GOT3 (cell line): ENCODE results near the gene FBRSL1.

Source experiments
- DNase-seq: peaks from one replicate; lab custom pipeline; 2025; ENCODE audit warnings: mixed read lengths; lab: John Stamatoyannopoulos, UW

Gene FBRSL1

GRCh38 chr12:132542661-132543060 is 52.7 kb downstream of the FBRSL1 start:
- DNase-seq, result no peak

GRCh38 chr12:132543298-132544079 is 53.5 kb downstream of the FBRSL1 start:
- no peak for DNase-seq

- no peak for DNase-seq
Measured at GRCh38 chr12:132544080-132544397, 54.1 kb downstream of the FBRSL1 start.

- no peak for DNase-seq
Measured at GRCh38 chr12:132544498-132544897, 54.5 kb downstream of the FBRSL1 start.

DNA sequence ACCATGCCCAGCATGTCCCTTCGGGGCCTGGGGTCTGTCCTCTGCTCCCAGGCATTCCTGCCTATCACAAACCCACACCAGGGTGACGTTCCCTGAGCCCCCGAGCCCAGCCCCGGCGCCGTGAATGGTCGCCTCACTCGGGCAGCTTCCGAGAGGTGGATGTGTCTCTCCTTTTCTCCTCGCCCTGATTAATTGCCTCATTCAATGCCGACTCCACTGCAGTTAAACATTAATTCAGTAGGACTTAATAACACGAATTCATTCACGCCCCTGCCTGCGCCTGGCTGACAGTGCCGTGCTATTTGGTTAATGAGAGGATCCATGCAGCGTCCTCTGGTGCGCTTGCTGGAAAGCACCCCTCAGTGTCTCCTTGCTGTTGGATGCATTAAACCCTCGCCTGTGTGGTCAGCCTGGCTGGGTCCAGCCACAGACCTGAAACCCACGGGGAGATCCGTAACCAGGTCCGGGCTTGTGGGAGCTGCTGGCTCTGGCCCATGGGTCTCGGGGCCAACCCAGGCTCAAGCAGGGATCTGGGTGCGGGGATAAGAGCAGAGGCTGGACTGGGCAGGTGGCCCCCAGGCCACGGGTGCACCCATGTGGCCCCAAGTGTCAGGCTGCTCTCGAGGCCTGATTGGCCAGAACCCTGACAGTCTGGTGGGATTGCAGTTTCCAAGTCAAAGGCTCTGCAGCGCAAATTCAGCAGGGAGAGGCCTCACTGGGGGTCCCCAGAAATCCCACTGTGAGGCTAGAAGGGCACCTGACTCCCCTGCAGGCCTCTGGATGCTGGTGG is 55.4 kb downstream of the FBRSL1 start:
- DNase-seq, result no peak

DNA sequence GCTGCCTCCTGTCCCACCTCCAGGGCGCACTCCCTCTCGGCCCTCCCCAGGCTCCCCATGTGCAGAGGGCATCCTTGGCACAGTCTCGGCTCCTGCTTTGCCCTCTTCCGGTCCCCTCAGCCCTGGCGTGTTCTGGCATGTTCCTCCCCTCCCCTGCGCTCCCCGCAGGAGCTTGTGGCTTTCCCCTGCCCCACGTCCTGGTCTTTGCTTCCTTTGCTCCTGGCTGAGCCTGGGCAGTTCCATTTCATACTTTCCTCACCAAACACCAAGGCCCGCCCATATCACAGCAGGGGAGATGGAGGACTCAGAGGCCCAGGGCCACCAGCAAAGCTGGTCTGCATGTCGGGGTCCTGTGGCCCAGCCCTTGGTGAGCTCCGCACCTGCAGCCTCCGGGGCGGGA is 56.0 kb downstream of the FBRSL1 start:
- no peak for DNase-seq

DNA sequence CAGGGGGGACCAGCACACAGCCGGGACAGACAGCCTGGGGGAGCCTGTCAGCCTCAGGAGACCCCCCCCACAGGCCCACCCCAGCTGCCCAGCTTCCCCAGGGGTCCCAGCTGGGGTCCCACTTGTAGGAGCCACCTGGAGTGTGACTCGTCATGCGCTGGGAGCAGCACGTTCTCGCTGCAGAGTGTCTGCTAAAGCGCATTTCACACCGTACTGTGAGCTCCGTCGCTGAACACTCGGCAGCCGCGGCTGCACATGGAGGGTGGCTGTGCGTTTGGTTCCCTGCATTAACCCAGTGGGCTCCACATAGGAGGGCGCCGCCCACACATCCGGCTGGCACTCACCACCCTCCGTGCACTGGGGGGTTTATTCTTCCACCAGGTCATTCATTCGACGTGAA is 56.7 kb downstream of the FBRSL1 start:
- no peak for DNase-seq

- DNase-seq, result no peak
Measured at GRCh38 chr12:132547205-132547740, 57.3 kb downstream of the FBRSL1 start.

DNA sequence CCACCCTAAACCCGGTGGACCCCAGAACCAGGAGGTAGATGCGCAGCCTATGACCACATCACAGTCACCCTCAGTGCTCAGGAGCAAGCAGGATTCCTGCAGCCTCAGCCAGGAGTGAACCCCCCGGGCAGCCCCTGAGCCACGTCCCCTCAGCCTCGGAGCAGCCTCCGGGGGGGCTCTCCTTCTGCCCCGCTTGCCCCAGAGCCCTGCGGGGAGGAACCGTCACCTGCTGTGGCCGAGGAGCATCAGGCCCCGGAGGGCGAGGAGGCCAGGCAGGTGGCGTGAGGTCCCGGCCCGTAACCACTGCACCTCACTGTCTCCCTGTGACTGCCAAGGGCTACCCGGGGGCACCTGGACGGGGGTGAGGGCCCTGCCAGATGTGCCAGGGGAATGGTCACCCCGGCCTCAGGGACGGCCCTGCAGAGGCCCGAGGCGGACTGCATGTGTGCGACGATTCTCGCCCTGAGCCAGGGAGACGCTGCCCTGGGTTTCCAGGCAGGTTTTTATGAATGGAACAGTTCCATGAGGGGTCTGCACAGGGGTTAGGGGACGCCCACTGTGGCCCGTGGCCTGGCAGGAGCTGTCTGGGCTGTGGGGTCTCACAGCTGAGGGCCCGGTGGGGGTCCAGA is 58.6 kb downstream of the FBRSL1 start:
- no peak for DNase-seq

DNA sequence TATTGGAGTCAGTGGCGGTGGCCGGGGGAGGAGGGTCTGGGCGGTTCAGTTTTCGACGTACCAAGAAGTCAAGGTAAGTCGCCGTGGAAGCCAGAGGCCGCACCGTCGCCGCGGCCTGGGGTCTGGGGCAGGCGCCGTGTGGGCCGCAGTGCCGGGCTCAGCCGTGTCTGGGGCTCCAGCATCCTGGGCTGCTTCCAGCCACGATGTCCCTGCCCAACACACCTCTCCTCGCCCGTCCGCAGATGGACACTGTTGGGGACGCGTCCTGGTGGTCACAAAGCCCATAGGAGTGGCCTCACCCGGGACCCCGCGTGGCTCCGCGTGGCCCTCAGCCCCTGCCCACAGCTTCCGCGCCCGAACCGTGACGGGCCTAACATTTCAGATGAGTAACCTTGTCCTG is 59.1 kb downstream of the FBRSL1 start:
- no peak for DNase-seq

DNA sequence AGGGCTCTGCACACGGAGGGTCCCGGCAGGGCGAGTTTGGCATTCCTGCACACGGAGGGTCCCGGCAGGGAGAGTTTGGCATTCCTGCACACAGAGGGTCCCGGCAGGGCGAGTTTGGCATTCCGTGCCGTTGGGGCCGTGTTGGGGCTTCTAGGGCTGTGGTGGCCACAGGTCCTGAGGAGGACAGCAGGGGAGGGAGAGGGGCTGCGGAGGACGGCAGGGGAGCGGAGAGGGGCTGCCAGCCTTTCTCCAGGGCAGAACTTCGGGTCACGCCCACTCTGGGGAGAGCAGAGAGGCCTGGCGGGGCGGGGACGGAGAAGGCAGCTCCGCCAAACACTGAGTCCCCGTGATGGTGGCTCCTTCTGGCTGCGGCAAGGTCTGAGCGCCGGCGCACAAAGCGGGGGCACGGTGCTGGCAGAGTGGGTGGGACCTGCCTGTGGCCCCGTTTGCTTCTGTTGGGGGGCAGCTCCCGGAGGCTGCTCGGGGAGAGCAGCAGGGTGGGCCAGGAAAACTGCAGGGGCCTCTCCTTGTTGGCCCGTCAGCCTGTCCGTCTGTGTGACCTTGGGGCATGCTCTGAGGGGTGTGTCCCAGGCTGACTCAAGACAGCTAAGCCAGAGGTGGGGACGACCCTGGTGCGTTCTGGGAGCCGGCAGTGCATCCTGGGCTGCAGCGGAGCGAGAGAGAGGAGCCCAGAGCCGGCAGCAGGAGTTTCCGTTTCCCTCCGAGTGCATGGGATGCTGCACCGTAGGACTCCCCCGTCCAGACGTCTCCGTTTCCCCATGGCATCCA is 60.3 kb downstream of the FBRSL1 start:
- DNase-seq, result no peak

- no peak for DNase-seq
Measured at GRCh38 chr12:132550830-132551640, 61.1 kb downstream of the FBRSL1 start.

DNA sequence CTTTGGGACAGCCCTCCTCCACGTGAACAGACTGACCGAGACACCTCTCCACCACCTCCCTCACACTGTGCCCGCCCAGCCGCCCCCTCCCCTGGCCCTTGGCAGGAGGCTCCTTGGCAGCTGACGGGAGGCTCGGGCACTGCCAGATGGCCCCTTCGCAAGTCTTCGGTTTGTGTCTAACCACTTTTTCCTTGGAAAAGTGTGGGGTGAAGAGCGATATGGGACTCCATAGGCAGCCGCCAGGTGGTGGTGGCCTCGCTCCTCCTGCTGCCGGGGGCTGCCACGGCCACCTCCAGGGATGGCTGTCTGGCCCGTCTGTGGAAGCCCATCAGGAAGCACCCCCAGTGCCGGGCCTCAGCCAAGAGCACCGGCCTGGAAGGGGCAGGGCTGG is 61.7 kb downstream of the FBRSL1 start:
- DNase-seq, result no peak

DNA sequence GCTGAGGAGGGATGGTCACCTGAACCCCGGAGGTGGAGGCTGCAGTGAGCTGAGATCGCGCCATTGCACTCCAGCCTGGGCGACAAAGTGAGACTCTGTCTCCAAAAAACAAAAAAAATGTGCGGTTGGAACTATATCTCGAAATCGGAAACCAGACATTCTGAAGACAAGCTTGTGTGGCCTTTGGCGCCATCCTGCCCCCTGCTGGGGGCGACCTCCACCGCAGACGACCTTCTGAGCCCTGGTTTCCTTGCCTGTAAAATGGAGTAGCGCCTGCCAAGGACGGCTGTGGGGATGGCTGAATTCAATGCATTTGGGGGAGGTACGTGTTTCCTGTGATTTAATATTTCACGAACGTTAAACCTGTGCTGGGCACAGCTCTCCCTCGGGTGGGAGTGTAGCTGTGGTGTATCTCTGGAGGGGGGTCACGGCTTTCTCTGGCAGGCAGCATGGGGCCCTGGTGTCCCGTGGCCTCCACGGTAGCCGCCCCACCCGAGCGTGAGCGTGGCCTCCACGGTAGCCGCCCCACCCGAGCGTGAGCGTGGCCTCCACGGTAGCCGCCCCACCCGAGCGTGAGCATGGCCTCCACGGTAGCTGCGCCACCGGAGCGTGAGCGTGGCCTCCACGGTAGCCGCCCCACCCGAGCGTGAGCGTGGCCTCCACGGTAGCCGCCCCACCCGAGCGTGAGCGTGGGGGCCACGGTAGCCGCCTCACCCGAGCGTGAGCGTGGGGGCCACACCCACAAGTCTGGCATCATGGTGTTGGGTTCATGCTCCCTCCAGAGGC is 65.1 kb downstream of the FBRSL1 start:
- no peak for DNase-seq

DNA sequence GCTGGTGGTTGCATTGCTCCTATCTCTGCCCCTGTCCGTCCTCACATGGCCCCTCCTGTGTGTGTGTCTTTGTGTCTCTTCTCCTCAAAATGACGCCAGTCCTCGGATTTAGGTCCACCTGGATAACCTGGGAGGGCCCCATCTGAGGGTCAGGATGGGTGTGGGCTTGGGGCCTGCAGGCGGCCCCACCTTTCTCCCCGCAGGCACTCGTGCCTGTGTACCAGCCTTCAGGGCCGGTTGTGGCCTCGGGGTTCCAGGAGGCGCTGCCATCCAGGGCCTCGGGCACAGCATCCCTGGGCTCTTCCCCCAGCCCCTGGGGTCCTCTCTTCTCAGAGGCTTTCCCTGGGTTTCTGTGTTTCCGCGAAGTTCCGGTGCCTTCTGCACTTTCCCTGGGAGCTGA is 65.7 kb downstream of the FBRSL1 start:
- no peak for DNase-seq

- no peak for DNase-seq
Measured at GRCh38 chr12:132556216-132556615, 66.3 kb downstream of the FBRSL1 start.

- DNase-seq, result no peak
Measured at GRCh38 chr12:132556801-132557200, 66.8 kb downstream of the FBRSL1 start.

GRCh38 chr12:132557291-132558015 is 67.5 kb downstream of the FBRSL1 start:
- DNase-seq, result no peak

- no peak for DNase-seq
Measured at GRCh38 chr12:132558042-132558856, 68.3 kb downstream of the FBRSL1 start.
